SJSA1 (cell line): Measurements from ENCODE around the gene ANXA2. TPM values are rescaled to one million over a fixed set of nuclear protein-coding genes. Genes with fewer than 3 reads are reported as not detected.

Experiments used
- DNase-seq, 2 experiments: peaks; one replicate each; pipeline ENCODE4 v3.0.0-alpha.2; 2015 to 2020; ENCODE audit warnings: low spot score in 2 of 2, low read depth in 1 of 2
- H3K27ac ChIP-seq: fragments of 250-450 bp; sonication (Bioruptor Pico); 2 replicates; pipeline ENCODE4 v1.5.1; 2020; ENCODE audit warnings: mild to moderate bottlenecking, moderate library complexity
- H3K27me3 ChIP-seq: fragments of 250-450 bp; sonication (Bioruptor Pico); replicated peaks from 2 replicates; pipeline ENCODE4 v1.5.1; 2020; ENCODE audit warnings: mild to moderate bottlenecking, moderate library complexity
- H3K36me3 ChIP-seq: fragments of 250-450 bp; sonication (Bioruptor Pico); 2 replicates; pipeline ENCODE4 v1.5.1; 2020; ENCODE audit warnings: mild to moderate bottlenecking
- H3K4me1 ChIP-seq: fragments of 250-450 bp; sonication (Bioruptor Pico); replicated peaks from 2 replicates; pipeline ENCODE4 v1.6.1; 2021; ENCODE audit warnings: mild to moderate bottlenecking
- H3K4me3 ChIP-seq: fragments of 250-450 bp; sonication (Bioruptor Pico); 2 replicates; pipeline ENCODE4 v1.5.1; 2020; ENCODE audit warnings: mild to moderate bottlenecking
- H3K9me3 ChIP-seq: fragments of 250-450 bp; sonication (Bioruptor Pico); replicated peaks from 2 replicates; pipeline ENCODE4 v1.5.1; 2020; ENCODE audit warnings: mild to moderate bottlenecking
- total RNA-seq: library from RNA; depleted of rRNA; stranded (reverse); fragments of >200 nt; shearing (Covaris generic); gene quantifications from 2 replicates; pipeline ENCODE4 v1.2.3, GENCODE V29; 2014

ANXA2 gene
- total RNA-seq, 1 experiment from 2014 or later = 3,434 TPM

DNA sequence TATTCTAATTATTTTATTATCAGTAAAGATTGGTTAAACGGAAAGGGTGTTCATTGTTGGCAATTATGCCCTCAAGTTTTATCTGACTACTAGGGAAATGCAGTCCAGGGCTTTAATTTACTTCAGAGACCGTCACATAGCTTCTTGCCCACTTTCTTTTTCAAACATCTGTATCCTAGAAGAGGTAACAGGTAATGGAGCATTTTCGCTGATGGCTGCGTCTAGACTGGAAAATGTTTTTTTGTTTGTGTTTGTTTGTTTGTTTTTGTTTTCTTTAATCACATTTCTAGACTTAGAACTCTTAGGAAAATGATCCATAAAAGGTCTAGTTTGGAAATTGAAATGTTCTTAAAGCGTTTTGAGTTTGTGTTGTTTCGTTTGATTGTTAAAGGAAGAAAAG is 71.4 kb downstream of the ANXA2 start:
- H3K9me3 ChIP-seq = no peaks in the 10 kb centered on the region
- H3K27me3 ChIP-seq = peaks cover 20% of the 10 kb centered on the region; the same call in 1 of the 2 replicates

DNA sequence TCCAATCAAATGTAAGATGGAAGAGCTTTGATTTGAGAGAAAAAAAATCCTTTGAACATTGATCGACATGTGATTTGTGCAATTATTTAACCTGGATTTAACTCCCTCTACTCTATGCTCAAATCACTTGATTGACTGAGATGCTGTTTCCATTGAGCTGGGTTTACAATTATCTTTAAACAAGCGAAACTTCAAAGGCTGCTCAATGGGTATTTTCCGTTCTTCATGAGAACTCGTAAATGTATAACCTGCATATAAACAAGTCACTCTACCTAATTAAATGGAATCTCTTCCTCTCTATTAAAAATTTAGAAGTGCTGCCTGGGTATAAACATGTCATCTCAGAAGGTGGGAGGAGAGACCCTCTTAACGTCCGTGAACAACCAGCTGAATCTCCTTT is 71.9 kb downstream of the ANXA2 start:
- Histone ChIP-seq H3K4me3 (no peak overlapping the region), H3K36me3 (no peaks in the 10 kb centered on the region), H3K27me3 (peaks cover 20% of the 10 kb centered on the region; the same call in 1 of the 2 replicates), H3K27ac (no peak overlapping the region), H3K9me3 (no peaks in the 10 kb centered on the region), H3K4me1 (no peaks in the 10 kb centered on the region)
- DNase-seq = no peak

More for the DNA sequence above, 71.4 kb downstream of the ANXA2 start:
- Histone ChIP-seq H3K4me1 (no peaks in the 10 kb centered on the region), H3K27ac (no peak overlapping the region), H3K4me3 (no peak overlapping the region), H3K36me3 (no peaks in the 10 kb centered on the region)
- no peak for DNase-seq

DNA sequence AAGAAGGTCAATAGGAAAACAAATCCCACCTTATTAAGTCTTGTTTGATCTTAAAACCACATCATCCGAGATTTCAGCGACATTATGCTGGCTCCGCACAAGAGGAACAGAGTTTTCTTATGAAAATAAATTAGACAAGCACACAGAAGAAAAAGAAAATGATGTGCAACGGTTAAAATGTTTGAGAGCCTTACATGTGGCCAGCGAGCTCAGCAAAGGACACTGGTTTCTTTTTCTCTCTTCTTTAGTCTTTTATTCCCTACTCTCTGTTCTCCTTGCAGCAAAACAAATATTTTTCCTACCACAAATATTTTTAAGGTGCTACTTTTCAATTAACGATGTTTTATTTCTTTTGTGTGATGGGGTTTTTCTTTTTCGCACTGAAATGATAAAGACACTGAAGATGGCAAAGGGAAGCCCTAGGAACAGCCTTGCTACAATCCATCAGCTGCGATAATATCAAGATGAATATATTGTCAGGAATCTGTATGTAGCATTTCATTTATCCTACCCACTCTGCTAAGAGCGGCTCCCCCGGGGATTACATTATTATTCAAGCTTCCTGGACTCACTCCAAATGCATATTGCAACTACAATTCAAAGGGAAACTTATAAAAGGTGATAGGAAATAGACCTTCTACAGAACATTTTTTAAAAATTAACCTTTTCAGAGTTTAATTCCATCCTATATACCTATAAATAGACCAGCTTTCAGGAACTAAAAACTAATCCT is 72.9 kb downstream of the ANXA2 start:
- DNase-seq = no peak
- Histone ChIP-seq H3K4me1 (no peaks in the 10 kb centered on the region), H3K9me3 (no peaks in the 10 kb centered on the region), H3K27me3 (peaks cover 27% of the 10 kb centered on the region; the same call in 1 of the 2 replicates), H3K4me3 (no peak overlapping the region), H3K27ac (no peak overlapping the region), H3K36me3 (no peaks in the 10 kb centered on the region)

DNA sequence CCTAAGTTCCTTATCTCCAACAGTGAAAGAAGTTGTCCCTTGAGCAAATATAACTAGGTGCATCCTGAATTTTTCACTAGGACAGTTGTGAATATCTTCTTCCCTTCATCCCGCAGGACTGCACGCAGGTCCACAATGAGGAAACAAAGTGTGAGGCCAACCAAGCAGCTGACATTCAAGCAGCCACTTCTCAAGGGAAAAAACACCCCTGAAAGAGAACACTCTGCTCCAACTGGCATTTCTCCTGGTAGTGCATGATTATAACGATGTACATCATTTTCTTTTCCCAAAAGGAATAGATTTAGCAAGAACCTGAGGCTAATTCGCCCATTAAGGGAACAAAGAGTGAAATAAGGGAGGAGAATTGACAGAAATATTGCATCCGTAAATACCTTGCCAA is 74.5 kb downstream of the ANXA2 start:
- peaks cover 27% of the 10 kb centered on the region; the same call in 1 of the 2 replicates for H3K27me3 ChIP-seq
- H3K36me3 ChIP-seq = no peaks in the 10 kb centered on the region
- no peak for DNase-seq

DNA sequence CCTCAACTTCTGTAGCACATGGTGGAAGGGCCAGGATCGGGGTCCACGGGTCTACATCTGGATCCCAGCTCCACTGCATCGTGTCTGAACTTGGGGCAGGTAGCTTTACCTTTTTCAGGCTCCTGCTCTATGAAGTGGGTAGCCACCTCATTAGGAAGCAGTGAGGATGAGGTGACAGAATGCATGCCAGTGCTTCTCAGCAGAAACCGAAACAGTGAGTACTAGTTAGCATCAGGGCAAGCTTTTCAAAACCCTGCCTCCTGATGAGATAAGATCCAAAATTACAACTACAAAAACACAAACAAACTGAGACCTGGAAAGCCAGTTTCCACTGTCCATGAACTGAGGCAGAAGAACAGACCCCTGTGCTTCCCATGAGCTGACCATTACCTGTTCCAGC is 77.4 kb downstream of the ANXA2 start:
- Histone ChIP-seq H3K4me3 (no peak overlapping the region), H3K27ac (no peak overlapping the region), H3K36me3 (no peaks in the 10 kb centered on the region), H3K4me1 (no peaks in the 10 kb centered on the region), H3K27me3 (peaks cover 16% of the 10 kb centered on the region; the same call in 1 of the 2 replicates), H3K9me3 (no peaks in the 10 kb centered on the region)
- DNase-seq = no peak

More for the DNA sequence above, 74.5 kb downstream of the ANXA2 start:
- Histone ChIP-seq H3K27ac (no peak overlapping the region), H3K4me1 (no peaks in the 10 kb centered on the region), H3K4me3 (no peak overlapping the region), H3K9me3 (no peaks in the 10 kb centered on the region)

DNA sequence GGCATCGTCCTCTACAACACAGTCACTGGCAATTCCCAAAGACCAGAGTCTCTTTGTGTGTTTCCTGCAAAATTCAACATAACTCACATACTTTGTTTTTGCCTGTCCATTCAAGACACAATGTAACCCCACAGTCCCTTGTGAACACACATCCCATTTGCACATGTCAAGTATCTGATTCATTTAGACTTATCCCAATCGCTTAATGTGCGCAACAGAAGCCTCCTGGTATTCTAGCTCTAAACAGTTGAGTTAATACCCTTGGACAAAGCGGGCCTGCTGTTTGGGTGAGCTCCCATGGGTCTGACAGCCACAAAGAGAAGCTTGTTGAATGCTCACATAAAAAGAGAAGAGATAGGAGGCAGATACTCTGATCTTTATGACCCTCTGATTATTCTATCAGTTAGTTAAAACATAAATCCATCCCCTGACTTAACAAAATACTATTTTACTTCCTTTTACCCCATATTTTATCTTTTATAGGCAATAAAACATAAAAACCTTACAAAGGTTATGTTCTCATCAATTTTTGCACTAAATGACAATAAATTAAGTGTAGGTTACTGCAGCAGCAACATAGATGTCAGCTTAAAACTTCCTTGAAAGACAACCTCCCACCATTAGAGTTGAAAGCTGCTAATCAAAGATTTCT is 79.4 kb downstream of the ANXA2 start:
- H3K9me3 ChIP-seq = no peaks in the 10 kb centered on the region
- H3K36me3 ChIP-seq = no peaks in the 10 kb centered on the region
- no peak overlapping the region for H3K27ac ChIP-seq
- no peaks in the 10 kb centered on the region for H3K4me1 ChIP-seq
- DNase-seq = no peak
- peaks cover 13% of the 10 kb centered on the region; the same call in 1 of the 2 replicates for H3K27me3 ChIP-seq
- H3K4me3 ChIP-seq = no peak overlapping the region

DNA sequence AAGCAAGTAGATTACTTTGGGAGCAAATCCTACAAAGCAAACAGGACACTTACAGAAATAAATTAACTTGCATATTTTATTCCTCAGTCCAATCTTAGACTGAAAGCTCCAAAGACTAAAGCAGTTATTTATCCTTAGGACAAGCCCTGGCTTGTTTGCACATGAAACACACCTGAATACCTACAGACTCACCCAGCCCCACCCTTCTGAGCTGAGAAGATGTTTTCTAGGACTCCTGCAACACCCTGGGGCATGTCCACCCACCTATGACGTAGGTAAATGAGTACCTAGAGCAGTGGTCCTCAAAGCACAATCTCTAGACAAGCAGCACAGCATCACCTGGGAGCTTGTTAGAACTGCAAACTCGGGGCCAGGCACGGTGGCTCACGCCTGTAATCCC is 80.8 kb downstream of the ANXA2 start:
- no peak for DNase-seq
- peaks cover 13% of the 10 kb centered on the region; the same call in 1 of the 2 replicates for H3K27me3 ChIP-seq
- H3K4me1 ChIP-seq = no peaks in the 10 kb centered on the region
- H3K27ac ChIP-seq = no peak overlapping the region
- H3K36me3 ChIP-seq = no peaks in the 10 kb centered on the region
- no peak overlapping the region for H3K4me3 ChIP-seq
- no peaks in the 10 kb centered on the region for H3K9me3 ChIP-seq

DNA sequence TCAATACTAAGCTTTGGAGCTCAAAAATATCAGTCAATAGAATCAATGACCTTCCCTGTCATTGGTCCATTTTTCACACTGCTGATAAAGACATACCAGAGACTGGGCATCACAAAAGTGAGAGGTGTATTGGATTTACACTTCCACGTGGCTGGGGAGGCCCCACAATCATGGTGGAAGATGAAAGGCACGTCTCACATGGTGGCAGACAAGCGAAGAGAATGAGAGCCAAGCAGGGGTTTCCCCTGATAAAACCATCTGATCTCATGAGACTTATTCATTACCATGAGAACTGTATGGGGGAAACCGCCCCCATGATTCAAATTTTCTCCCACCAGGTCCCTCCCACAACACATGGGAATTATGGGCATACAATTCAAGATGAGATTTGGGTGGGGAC is 81.9 kb downstream of the ANXA2 start:
- no peak for DNase-seq
- no peak overlapping the region for H3K4me3 ChIP-seq
- H3K9me3 ChIP-seq = no peaks in the 10 kb centered on the region

DNA sequence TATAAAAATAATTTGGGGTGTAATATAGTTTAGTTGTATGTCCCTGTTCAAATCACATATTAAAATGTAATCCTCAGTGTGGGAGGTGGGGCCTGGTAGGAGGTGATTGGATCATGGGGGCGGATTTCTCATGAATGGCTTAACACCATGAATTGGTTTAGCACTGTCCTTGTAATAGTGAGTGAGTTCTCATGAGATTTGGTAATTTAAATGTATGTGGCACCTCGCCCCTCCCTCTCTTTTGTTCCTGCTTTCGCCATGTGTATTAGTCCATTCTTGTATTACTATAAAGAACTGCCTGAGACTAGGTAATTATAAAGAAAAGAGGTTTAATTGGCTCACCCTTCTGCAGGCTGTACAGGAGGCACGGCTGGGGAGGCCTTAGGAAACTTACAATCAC is 83.9 kb downstream of the ANXA2 start:
- H3K27ac ChIP-seq = no peak overlapping the region
- no peak overlapping the region for H3K4me3 ChIP-seq
- DNase-seq = no peak
- 0 out of 2 replicates have a peak, but pooled peaks cover 6% of the 10 kb centered on the region for H3K27me3 ChIP-seq
- no peaks in the 10 kb centered on the region for H3K36me3 ChIP-seq
- H3K4me1 ChIP-seq = no peaks in the 10 kb centered on the region
- H3K9me3 ChIP-seq = no peaks in the 10 kb centered on the region

More for the DNA sequence above, 81.9 kb downstream of the ANXA2 start:
- H3K27ac ChIP-seq = no peak overlapping the region
- peaks cover 12% of the 10 kb centered on the region; the same call in 1 of the 2 replicates for H3K27me3 ChIP-seq
- H3K36me3 ChIP-seq = no peaks in the 10 kb centered on the region
- no peaks in the 10 kb centered on the region for H3K4me1 ChIP-seq

DNA sequence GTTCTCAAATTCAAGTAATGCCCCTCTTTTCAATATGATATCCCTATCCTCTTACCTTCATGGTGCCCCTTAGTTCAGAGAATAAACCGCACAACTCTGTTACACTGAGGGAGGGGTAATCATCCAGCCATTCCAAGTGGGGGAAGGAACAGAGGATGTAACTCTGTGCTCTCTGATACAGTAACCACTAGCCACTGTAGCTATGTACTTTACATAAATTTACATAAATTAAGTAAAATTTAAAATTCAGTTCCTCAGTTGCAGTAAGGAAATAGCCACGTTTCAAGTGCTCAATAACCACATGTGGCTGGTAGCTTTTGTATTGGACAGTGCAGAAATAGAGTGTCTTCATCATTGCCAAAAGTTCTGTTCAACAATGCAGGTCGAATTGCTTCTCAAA is 90.8 kb downstream of the ANXA2 start:
- Histone ChIP-seq H3K27ac (no peak overlapping the region), H3K4me3 (no peak overlapping the region), H3K4me1 (no peaks in the 10 kb centered on the region), H3K27me3 (peaks cover 6% of the 10 kb centered on the region), H3K36me3 (no peaks in the 10 kb centered on the region), H3K9me3 (peaks cover 3% of the 10 kb centered on the region; the same call in 1 of the 2 replicates)
- no peak for DNase-seq

DNA sequence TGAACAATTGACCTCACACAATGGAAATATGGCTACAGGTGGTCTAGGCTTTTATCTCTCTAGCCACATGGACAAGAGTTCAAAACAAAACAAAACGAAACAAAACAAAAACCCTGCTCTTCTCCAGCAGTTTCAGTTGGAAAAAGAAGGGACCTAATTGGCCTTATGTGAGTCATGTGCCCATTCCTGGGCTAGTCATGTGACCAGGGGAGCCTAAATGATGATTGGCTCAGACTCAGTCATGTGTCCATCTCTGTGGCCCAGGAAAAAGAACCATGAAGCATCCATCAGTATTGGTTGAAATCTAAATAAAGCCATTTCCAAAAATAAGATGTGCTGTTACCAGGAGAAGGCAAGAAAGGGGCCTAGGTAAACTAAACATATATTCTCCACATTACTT is 96.8 kb downstream of the ANXA2 start:
- Histone ChIP-seq H3K4me3 (no peak overlapping the region), H3K9me3 (no peaks in the 10 kb centered on the region), H3K27ac (no peak overlapping the region), H3K27me3 (no peaks in the 10 kb centered on the region; the same call in 1 of the 2 replicates), H3K36me3 (no peaks in the 10 kb centered on the region), H3K4me1 (0 out of 2 replicates have a peak, but pooled peaks cover 3% of the 10 kb centered on the region)
- DNase-seq = no peak

DNA sequence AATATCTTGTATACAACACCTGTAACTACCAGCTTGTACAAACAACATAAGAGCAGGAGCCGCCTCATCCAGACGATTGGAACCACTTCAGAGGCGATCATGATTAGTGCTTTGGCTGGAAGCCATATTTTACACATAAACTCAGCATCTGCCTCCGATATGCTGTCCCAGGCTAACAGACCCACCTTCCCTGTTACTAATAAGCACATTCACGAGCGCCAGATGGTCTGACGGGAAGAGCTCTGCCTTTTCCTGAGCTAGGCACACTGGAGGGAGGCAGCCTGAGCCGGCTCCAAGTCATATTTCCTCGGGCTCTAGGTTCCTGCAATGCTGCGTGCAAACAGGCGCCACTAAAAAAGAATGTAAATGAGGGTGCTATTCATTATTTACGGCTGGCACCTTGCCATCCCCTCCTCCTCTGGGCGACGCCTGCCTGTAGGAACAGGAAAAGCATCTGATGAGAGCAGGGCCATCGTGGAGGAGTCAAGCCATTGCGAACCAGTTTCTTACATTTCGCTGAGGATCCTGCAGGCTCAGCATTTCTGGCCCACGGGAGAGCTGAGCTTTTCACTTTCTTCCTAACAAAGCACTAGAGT is 98.2 kb downstream of the ANXA2 start:
- H3K4me3 ChIP-seq = no peak overlapping the region
- 0 out of 2 replicates have a peak, but pooled peaks cover 3% of the 10 kb centered on the region for H3K4me1 ChIP-seq
- no peak for DNase-seq
- H3K9me3 ChIP-seq = no peaks in the 10 kb centered on the region
- H3K27ac ChIP-seq = no peak overlapping the region
- H3K27me3 ChIP-seq = no peaks in the 10 kb centered on the region; the same call in 1 of the 2 replicates
- no peaks in the 10 kb centered on the region for H3K36me3 ChIP-seq
